IPS-15b (cell line): ENCODE results near the gene AK1.
"Not testable (repeated sequence)": the region's sequence is repeated elsewhere in the genome, so short reads cannot be mapped to it uniquely, and the experiment has no call there.

Source experiments
- H3K27me3 ChIP-seq: one replicate; pipeline ENCODE4 v1.6.1; 2013; ENCODE audit warnings: low read length; ENCODE audit not compliant: control insufficient read depth, insufficient read depth
- H3K36me3 ChIP-seq: one replicate; pipeline ENCODE4 v1.6.1; 2013; ENCODE audit warnings: low read length; ENCODE audit not compliant: control insufficient read depth, insufficient read depth
- H3K4me1 ChIP-seq: one replicate; pipeline ENCODE4 v1.6.1; 2013; ENCODE audit warnings: mild to moderate bottlenecking, low read length; ENCODE audit not compliant: control insufficient read depth, insufficient read depth
- H3K4me3 ChIP-seq: one replicate; pipeline ENCODE4 v1.5.1; 2013; ENCODE audit warnings: low read depth, low read length
- H3K9ac ChIP-seq: one replicate; pipeline ENCODE4 v1.6.1; 2013; ENCODE audit warnings: low read depth, mild to moderate bottlenecking, low read length
- H3K9me3 ChIP-seq: one replicate; pipeline ENCODE4 v1.6.1; 2013; ENCODE audit warnings: mild to moderate bottlenecking, low read length; ENCODE audit not compliant: control insufficient read depth, insufficient read depth

Gene AK1

DNA sequence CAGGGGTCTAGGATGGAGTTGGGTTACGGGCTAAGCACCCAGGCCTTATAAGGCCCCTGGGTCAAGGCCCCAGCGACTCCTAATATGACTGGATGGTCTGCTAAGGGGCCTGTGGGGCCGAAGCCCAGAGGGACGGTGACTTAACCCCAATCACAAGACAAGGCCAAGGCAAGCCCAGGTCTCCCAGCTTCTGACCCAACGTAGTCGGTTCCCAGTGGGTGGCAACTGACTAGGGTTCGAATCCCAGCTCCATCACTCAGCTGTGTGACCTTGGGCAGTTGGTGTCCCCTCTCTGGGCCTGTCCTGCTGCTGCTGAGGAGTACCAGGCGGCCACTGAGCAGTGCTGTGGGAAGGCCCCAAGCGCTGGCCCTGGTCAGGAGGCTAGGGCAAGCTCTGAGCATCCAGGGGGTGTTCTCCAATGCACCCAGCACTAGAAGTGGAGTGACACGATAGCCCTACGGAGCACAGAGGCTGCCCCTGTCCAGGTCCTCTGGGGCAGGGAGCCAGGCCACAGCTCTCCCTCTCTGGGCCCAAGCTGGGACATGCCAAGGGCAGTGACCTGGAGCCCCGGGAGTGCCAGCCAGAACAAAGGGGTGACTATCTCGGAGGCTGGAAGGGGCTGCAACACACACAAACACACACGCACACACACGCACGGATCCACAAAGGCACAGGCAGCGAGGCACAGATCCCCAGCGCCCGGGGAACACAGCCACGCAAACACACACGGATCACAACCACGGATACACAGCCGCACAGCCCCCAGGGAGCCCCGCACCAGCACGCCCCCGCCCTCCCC is 512 bp downstream of the AK1 start:
- Histone ChIP-seq H3K4me3 (peak overlapping the region; percentile 79), H3K36me3 (no peaks in the 10 kb centered on the region), H3K4me1 (no peaks in the 10 kb centered on the region), H3K27me3 (peaks cover 3% of the 10 kb centered on the region), H3K9me3 (no peaks in the 10 kb centered on the region), H3K9ac (no peak overlapping the region)

DNA sequence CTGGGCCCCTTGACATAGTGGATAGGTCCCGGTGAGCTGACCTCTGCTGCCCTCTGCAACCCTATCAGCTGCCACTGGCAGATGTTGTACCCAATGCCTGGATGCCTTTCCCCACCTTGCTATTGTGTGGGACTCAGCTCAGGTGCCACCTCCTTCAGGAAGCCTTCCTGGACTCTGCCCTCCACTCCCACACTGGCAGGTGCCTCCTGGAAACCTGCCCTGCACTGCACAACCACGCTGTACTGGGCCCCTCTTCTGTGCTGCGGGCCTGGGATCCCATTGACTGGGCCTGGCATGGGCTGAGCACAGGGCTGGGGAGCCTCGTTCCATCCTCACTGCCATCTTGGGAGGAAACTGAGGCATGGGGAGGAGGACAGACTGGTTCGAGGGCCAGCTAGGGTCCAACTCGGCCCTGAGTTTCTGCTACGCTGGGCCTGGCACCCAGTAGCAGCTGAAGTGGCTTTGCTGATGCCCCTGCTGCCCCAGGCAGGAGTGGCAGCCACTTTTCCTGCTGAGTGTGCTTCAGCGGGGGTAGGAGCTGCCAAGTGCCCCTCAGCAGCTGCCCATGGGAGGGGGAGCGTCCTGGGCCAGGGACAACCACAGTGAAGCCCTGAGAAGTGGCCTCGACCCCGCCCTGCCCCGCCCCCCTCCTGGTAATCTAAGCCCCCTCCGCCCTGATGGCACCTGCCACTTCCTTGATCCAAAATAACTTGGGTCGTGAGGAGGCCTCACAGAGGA is 1.3 kb downstream of the AK1 start:
- Histone ChIP-seq H3K4me1 (no peaks in the 10 kb centered on the region), H3K4me3 (no peak overlapping the region), H3K27me3 (peaks cover 3% of the 10 kb centered on the region), H3K9ac (no peak overlapping the region), H3K9me3 (no peaks in the 10 kb centered on the region), H3K36me3 (no peaks in the 10 kb centered on the region)

DNA sequence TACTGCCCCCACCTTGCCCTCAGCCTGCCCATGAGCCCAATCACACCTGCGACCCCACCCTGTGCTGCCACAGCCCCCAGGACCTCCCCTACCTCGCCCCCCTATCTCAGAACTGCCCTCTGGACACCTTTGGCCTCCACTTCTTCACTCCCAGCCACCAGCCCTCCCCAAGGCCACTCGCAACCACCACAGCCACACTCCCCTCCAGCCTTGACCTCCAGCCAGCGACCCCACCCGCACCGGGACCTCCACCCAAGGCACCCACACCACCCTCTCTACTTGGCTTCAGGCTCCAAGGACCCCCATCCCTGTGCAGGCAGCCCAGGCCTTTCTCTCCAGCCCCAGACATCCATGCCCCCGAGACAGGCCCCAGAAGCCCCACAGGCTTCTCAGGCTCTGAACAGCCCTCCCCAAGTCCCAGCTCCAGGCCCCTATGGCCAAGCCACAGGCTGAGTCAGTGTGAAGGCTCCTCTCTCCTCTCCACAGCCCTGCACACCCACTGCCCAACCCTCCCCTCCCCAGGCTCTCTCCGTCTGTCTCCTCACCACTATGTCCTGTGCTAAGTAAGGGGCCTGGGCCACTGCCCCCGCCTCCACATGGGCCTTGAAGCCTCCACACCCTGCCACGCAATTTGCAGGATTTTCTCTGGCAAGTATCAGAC is 2.0 kb downstream of the AK1 start:
- Histone ChIP-seq H3K9ac (no peak overlapping the region), H3K27me3 (peaks cover 3% of the 10 kb centered on the region), H3K36me3 (no peaks in the 10 kb centered on the region), H3K4me1 (no peaks in the 10 kb centered on the region), H3K4me3 (no peak overlapping the region), H3K9me3 (no peaks in the 10 kb centered on the region)

DNA sequence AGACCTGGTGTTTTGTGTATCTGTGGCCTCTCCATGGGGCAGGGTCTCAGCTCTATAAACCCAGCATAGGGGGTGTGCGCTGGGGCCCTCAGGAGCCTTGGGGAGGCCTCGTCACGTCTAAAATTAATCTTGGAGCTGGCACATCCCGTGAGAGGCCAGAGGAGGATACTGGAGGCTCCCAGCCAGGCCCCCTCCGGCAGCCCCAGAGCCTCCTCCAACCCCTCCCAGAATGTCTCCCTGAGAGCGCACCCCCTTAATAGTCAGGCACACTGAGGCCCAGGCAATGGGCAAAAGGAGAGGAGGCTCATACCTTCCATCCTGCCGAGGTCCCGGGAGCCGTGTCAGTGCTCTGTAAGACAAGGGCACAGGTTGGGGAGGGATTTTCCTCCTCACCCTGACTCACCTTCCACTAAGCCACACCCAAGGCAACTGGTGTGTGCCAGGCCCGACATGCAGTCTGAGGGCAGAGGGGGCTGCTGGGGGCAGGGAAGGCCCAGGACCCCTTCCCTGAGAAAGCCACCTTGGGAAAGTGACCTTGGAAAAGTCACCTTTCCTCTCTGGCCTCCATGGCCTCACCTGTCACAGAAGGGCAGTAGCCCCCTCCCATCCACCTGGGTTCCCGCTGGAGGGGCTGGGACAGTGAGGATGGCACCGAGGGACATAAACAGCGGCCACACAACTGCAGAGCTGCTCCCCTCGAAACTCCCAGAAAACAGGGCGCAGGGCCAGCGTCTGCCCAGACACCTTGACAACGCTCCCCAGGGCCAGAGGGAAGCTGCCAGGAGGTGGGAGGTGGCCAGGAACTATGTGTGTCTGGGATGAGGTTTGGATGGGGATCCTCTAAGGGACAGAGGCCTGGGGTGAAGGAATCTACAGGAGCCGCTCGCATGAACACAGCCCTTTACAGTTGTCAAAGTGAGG is 2.9 kb downstream of the AK1 start:
- Histone ChIP-seq H3K9ac (no peak overlapping the region), H3K9me3 (no peaks in the 10 kb centered on the region), H3K4me3 (no peak overlapping the region), H3K36me3 (no peaks in the 10 kb centered on the region), H3K4me1 (no peaks in the 10 kb centered on the region), H3K27me3 (peaks cover 3% of the 10 kb centered on the region)

DNA sequence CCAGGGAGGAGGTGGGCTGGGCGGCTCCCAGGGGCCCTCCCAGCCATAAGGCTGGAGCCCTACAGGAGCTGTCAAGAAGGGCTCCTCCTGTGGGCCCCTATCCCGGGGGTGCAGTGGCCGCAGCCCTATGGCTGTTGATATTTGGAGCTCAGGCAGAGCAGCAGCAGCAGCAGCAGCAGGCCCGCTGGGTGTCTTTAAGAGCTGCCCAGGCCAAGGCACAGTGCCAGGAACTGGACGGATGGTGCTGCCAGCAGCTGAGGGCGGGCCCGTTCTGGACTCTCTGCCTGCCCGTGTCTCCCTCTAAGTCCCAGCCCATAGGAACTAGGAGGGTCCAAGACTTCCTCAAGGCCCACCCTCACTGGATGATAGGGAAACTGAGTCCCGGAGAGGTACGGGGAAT is 3.6 kb downstream of the AK1 start:
- Histone ChIP-seq H3K9me3 (no peaks in the 10 kb centered on the region), H3K36me3 (no peaks in the 10 kb centered on the region), H3K9ac (no peak overlapping the region), H3K27me3 (peaks cover 3% of the 10 kb centered on the region), H3K4me1 (no peaks in the 10 kb centered on the region), H3K4me3 (no peak overlapping the region)

DNA sequence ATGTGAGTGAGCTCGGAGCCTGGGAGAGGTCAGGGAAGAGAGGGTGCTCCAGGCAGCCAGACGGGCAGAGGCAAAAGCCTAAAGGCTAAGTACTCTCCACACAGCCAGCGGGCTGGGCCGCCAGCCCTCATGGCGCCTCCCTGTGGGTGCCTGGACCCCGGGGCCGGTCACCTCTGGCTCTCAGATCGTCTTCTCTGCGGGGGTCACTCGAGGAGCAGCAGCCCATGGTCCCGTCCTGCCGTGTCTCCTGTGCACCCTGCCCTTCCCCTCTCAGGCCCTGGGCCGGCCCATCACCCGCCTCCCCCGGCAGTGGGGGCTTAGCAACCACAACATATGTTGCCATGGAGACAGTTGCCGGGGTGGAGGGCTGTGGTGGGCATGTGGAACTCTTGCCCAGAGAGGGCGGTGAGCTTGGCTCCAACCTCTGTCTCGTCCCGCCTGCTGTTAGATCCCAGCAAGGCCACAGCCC is 4.2 kb downstream of the AK1 start:
- H3K4me3 ChIP-seq, result no peak overlapping the region
- H3K36me3 ChIP-seq, result no peaks in the 10 kb centered on the region
- H3K9ac ChIP-seq, result no peak overlapping the region
- no peaks in the 10 kb centered on the region for H3K4me1 ChIP-seq
- H3K27me3 ChIP-seq, result peaks cover 1% of the 10 kb centered on the region
- H3K9me3 ChIP-seq, result no peaks in the 10 kb centered on the region

DNA sequence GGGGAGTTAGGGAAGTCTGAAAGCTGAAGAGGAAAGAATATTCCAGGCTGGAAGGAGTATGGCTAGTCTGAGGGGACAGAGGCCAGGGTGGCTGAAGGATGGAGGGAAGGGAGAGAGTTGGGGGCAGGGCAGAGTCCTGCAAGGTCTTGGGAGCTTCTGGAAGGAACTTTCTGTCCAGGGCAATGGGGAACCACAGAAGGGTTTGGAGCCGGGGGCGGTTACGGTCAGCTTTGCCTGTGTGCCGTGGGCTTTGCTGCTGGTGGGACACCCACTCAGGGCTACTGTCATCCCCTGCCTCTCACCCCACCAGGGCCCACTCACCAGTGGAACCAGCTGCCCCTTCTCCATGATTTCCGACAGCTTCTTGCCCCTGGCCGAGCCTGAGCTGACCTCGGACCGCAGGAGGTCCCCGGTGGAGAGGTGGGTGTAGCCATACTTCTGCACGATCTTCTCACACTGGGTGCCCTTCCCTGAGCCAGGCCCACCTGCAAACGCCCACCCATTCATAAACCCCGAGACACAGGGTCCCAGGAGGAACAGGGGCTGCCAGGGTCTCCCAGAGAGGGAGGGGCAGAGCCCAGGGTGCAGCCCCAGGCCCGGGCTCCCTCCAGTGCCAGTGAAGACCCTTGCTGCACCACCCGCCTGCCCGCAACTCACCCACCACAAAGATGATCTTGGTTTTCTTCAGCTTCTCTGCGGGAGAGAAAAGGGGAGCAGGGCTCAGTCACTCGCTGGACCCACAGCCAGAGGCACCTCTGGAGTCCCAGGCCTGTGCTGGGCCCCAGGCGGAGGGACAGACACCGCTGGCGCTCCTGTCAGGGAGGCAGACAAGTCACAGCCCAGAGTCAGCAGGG is 4.9 kb downstream of the AK1 start:
- H3K27me3 ChIP-seq, result no peaks in the 10 kb centered on the region
- no peaks in the 10 kb centered on the region for H3K36me3 ChIP-seq
- no peaks in the 10 kb centered on the region for H3K4me1 ChIP-seq
- no peak overlapping the region for H3K4me3 ChIP-seq
- no peaks in the 10 kb centered on the region for H3K9me3 ChIP-seq
- H3K9ac ChIP-seq, result peak overlapping the region; percentile 37

DNA sequence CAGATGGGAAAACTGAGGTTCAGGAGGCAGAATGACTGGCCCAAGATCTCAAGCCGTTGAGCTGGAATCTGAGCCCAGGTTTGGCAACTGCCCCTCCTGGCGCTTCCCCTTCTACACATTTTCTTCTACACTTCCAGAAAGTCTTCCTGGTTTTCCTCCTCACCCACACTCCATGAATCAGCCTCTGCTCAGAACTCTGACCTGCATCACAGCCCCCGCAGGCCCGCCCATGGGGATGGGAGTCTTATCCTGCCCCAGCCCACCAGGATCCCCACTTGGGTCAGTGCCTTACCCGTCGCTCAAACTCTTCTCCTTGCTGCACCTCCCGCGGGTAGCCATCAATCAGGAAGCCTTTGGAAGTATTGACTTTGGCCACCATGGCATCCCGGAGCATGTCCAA is 5.9 kb downstream of the AK1 start:
- Histone ChIP-seq H3K36me3 (no peaks in the 10 kb centered on the region), H3K9me3 (no peaks in the 10 kb centered on the region), H3K27me3 (no peaks in the 10 kb centered on the region), H3K4me3 (no peak overlapping the region), H3K4me1 (no peaks in the 10 kb centered on the region), H3K9ac (no peak overlapping the region)

DNA sequence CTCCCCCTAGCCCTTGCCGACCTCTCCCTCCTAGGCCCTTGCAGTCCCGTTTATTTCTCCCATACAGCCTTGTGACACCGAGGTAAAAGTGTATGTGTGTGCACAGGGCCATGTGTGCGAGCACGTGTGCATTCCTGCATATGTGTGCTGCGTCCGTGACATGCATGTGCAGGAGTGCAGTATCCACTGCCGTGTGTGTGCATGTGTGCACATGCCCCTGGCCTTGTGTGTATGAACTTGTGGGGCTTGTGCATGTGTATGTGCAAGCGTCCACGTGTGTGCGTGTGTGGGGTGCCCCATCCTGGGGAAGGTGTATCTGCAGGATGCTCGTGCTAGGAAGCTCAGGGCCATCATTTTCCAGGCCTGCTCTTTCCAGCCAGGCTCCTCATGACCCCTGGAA is 6.6 kb downstream of the AK1 start:
- H3K4me3 ChIP-seq, result no peak overlapping the region
- no peaks in the 10 kb centered on the region for H3K4me1 ChIP-seq
- no peaks in the 10 kb centered on the region for H3K9me3 ChIP-seq
- no peak overlapping the region for H3K9ac ChIP-seq
- no peaks in the 10 kb centered on the region for H3K27me3 ChIP-seq
- no peaks in the 10 kb centered on the region for H3K36me3 ChIP-seq

DNA sequence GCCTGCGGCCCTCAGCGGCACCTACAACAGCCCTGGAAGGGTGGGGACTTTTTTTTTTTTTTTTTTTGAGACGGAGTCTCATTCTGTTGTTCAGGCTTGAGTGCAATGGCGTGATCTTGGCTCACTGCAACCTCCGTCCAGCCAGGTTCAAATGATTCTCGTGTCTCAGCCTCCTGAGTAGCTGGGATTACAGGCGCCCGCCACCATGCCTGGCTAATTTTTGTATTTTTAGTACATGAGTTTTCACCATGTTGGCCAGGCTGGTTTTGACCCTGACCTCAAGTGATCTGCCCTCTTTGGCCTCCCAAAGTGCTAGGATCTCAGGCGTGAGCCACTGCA is 7.4 kb downstream of the AK1 start:
- H3K27me3 ChIP-seq, H3K9ac ChIP-seq, H3K9me3 ChIP-seq, H3K4me1 ChIP-seq, H3K36me3 ChIP-seq, H3K4me3 ChIP-seq: not testable (repeated sequence)
